Measurements from ENCODE around the gene ACMSD. TPM values are rescaled to one million over a fixed set of nuclear protein-coding genes. Genes with fewer than 3 reads are reported as not detected.

Gene ACMSD
- polyA plus RNA-seq, 2 of the 4 experiments (the other 2 are of a cell fraction): 0.09 TPM; not detected in 1

- DNase-seq (ENCODE audit: low read depth in 1 of 2, low spot score in 1 of 2) (no peak), ATAC-seq (no peak), FAIRE-seq (no peak)
- Histone ChIP-seq H3K9me3 (peaks cover 14% of the 10 kb centered on the region; the same call in 2 of the 3 replicates), H3K4me3 (no peak overlapping the region), H3K4me2 (no peak overlapping the region), H3K27ac (no peak overlapping the region), H3K4me1 (no peaks in the 10 kb centered on the region)
- ChIA-PET POLR2A (no interaction called here), CTCF (no interaction called here)
- 34% methylated on average over 2 of the region's 2 CpGs for whole genome bisulfite sequencing (ENCODE audit: missing lambda C conversion rate)
- no peak for TF ChIP-seq MAZ (IDR thresholded peaks at IDR 0.05; ENCODE audit: borderline replicate concordance, low read depth, low read length)
- no peak for TF ChIP-seq FOSL2 (IDR thresholded peaks at IDR 0.05)
- TF ChIP-seq FOSL2 (CRISPR knock-in tag; IDR thresholded peaks at IDR 0.05): no peak
- TF ChIP-seq TFCP2L1 (CRISPR knock-in tag; IDR thresholded peaks at IDR 0.05): no peak
- no peak for TF ChIP-seq CHD4 (IDR thresholded peaks at IDR 0.05; ENCODE audit: borderline replicate concordance)
- TF ChIP-seq RAD21 (conservative IDR thresholded peaks at IDR 0.05 in 1 of 2, IDR thresholded peaks at IDR 0.05 in 1 of 2): no peak
- TF ChIP-seq POLR2AphosphoS2 (conservative IDR thresholded peaks at IDR 0.05; ENCODE audit: low read length): no peak
- no peak for TF ChIP-seq KDM1A (IDR thresholded peaks at IDR 0.05; ENCODE audit: low read depth)
- TF ChIP-seq HOXB13 (CRISPR knock-in tag; IDR thresholded peaks at IDR 0.05; ENCODE audit: low read depth): no peak
Observed at GRCh38 chr2:134910763-134911399, 72.5 kb downstream of the ACMSD start.

DNA sequence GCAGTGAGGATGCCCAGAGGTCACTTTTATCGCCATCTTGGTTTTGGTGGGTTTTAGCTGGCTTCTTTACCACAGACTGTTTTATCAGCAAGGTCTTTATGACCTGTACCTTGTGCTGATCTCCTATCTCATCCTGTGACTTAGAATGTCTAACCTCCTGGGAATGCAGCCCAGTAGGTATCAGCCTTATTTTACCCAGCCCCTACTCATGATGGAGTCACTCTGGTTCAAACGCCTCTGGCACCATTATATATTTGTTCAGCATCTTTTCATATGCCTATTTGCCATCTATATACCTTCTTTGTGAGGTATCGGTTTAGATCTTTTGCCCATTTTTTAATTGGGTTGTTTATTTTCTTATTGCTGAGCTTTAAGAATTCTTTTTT lies 73.0 kb downstream of the ACMSD start:
- ChIA-PET CTCF (no interaction called here), POLR2A (no interaction called here)
- H3K27ac ChIP-seq: no peak overlapping the region
- no peak overlapping the region for H3K4me2 ChIP-seq
- ATAC-seq (no peak), FAIRE-seq (no peak), DNase-seq (ENCODE audit: low read depth in 1 of 2, low spot score in 1 of 2) (no peak)
- no peak overlapping the region for H3K4me3 ChIP-seq
- 49% methylated on average over 3 of the region's 3 CpGs for WGBS (ENCODE audit: missing lambda C conversion rate)
- TF ChIP-seq HOXA7 (CRISPR knock-in tag; IDR thresholded peaks at IDR 0.05) (no peak), NFE2L2 (conservative IDR thresholded peaks at IDR 0.05; ENCODE audit: low read length) (no peak), NR3C1 (IDR thresholded peaks at IDR 0.05) (no peak), POLR2AphosphoS2 (conservative IDR thresholded peaks at IDR 0.05; ENCODE audit: low read length) (no peak), PHF8 (IDR thresholded peaks at IDR 0.05; ENCODE audit: borderline replicate concordance, low read depth) (no peak), HEYL (CRISPR knock-in tag; IDR thresholded peaks at IDR 0.05) (no peak), MAFK (IDR thresholded peaks at IDR 0.05; ENCODE audit: partially characterized antibody) (no peak), EHMT2 (IDR thresholded peaks at IDR 0.05; ENCODE audit: low read depth) (no peak), HDAC2 (IDR thresholded peaks at IDR 0.05) (no peak), REST (IDR thresholded peaks at IDR 0.05) (no peak), KDM5A (IDR thresholded peaks at IDR 0.05) (no peak), CHD4 (IDR thresholded peaks at IDR 0.05; ENCODE audit: borderline replicate concordance) (no peak), FOSL2 (IDR thresholded peaks at IDR 0.05) (no peak), FOSL2 (CRISPR knock-in tag; IDR thresholded peaks at IDR 0.05) (no peak), SREBF2 (IDR thresholded peaks at IDR 0.05) (no peak), SMC3 (IDR thresholded peaks at IDR 0.05) (no peak), ESRRA (IDR thresholded peaks at IDR 0.05; ENCODE audit: borderline replicate concordance, low read length) (no peak), CBX2 (IDR thresholded peaks at IDR 0.05; ENCODE audit: borderline replicate concordance, low read depth) (no peak), FOSB (CRISPR knock-in tag; IDR thresholded peaks at IDR 0.05) (no peak)
- TF ChIP-seq, protein P1, sequence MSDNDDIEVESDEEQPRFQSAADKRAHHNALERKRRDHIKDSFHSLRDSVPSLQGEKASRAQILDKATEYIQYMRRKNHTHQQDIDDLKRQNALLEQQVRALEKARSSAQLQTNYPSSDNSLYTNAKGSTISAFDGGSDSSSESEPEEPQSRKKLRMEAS (IDR thresholded peaks at IDR 0.05): no peak
- no peaks in the 10 kb centered on the region for H3K4me1 ChIP-seq
- H3K9me3 ChIP-seq: peaks cover 14% of the 10 kb centered on the region; the same call in 2 of the 3 replicates
